ENCODE data around the gene ROS1. TPM values are rescaled to one million over a fixed set of nuclear protein-coding genes. Genes with fewer than 3 reads are reported as not detected.
"Not testable (repeated sequence)": the region's sequence is repeated elsewhere in the genome, so short reads cannot be mapped to it uniquely, and the experiment has no call there.

ROS1 gene
- total RNA-seq, 1 donor from 2014 or later, result 0.04 TPM

DNA sequence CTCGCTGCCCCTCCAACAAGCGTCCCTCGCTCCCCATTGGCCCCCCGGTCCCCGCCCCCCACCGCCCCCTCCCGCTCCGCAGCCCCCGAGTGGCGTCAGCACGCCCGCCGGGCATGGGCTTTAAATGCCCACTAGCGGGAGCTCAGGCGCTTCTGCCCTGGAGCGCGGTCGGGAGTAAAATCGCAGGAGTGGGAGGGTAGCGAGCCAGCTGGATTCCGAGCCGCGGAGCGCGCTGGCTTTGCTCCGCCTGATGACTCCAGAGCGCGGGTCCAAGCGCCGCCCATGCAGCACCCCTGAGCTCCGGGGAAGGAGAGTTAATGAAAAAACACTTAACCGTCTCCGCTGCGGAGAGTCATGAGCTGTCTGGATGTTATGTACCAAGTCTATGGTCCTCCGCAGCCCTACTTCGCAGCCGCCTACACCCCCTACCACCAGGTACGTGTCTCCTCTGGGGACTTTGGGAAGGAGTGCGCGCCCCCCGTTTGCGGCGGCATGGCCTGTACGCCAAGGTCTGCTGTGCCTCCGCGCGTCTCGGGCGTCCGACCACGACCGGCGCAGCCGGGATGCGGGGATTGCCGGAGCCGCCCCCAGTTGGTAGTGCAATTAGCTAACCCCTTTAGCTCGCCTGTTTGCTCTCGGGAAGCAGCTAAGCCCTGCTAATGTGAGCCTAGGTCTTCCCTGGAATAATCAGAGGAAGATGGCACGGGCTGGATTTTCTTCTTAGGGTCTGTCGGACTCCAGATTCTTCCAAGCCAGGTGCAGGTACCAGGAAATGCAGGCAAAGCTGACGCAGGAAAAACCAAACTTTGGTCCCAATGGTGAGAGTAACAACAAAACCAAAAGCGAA lies 160.1 kb downstream of the ROS1 start, which contains the start of gene VGLL2:
Gene VGLL2, plus strand, starts transcription at position 149 of the 847 bp plus-strand sequence. Its CDS starts 206 bp downstream, at position 355.
- peak; percentile 42 for ATAC-seq

DNA sequence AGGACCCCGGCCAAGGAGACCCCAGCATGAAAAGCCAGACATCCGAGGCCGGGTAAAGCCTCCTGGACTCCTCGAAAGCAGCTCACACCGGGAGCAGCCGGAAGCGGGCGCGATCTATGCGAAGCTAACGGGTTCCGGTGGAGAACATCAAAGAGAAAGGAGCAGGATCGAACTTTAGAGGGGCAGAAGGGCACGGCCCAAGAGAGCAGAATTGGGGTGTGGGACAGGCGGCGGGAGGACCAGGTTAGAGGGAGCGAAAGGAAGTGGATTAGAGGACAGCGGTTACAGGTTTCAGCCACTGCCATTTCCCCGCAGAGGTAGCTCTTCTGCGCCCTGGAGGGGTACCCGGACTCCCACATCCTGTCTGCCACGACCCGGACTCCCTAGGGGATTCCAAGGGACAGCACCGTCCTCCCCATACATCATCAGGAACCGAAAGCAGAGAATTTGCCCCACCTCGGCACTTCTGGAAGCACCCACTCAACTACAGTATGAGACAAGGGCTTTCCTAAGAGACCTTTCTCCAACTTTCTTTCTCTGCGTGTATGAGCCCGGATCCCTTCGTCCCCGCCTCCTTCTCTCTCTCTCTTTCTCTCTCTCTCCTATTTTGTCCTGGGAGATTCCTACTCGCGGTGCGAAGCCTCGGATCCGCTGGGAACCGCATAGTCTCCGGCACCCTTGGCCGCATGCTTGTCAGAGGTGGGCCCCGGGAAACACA lies 160.9 kb downstream of the ROS1 start:
- no peak for ATAC-seq

DNA sequence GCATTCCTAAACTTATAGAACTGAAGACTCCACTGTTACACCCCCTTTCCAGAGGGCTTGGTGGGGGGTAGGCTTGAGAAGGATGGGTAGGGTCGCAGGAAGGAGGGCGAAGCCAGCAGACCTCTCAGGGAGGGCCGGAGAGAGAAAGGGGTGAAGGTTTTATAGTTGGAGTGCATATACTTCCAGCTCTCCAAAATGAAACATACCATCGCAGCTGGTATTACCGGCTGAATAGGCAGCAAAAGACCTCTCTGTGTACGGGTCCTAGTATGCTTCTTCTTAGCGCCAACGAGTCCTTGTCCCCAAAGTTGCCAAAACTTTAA lies 161.4 kb downstream of the ROS1 start:
- no peak for ATAC-seq

GRCh38 chr6:117263353-117263927 lies 162.3 kb downstream of the ROS1 start:
- no peak for ATAC-seq

- ATAC-seq, result no peak
Observed at GRCh38 chr6:117262799-117263198, 162.9 kb downstream of the ROS1 start.

GRCh38 chr6:117253785-117254184 lies 172.0 kb downstream of the ROS1 start:
- ATAC-seq, result no peak

- not testable (repeated sequence) for ATAC-seq
Observed at GRCh38 chr6:117244979-117245378, 180.8 kb downstream of the ROS1 start.

GRCh38 chr6:117244571-117244970 lies 181.2 kb downstream of the ROS1 start:
- not testable (repeated sequence) for ATAC-seq

Other genes starting within 250 kb of the ROS1 start
- gene VGLL2, start 160.4 kb downstream of the ROS1 start, total RNA-seq, result not detected
- 9.5 TPM for gene DCBLD1, start 56.7 kb upstream of the ROS1 start, total RNA-seq
- gene GOPC, start 176.6 kb upstream of the ROS1 start, total RNA-seq, result 11.3 TPM
- 19.4 TPM for gene NUS1, start 249.5 kb upstream of the ROS1 start, total RNA-seq

Measured in esophagus mucosa (tissue), 1 donor.